IPS DF 19.7 (cell line): Measurements from ENCODE around the gene GSC.
"Not testable (repeated sequence)": the region's sequence is repeated elsewhere in the genome, so short reads cannot be mapped to it uniquely, and the experiment has no call there.

Experiments
- DNase-seq: peaks from one replicate; pipeline ENCODE4 v3.0.0-alpha.2; 2013; ENCODE audit warnings: low read depth, low spot score

GSC gene

GRCh38 chr14:94746131-94746530, 23.8 kb downstream of the GSC start:
- DNase-seq, result no peak

GRCh38 chr14:94738751-94739150, 31.2 kb downstream of the GSC start:
- no peak for DNase-seq

GRCh38 chr14:94738097-94738496, 31.8 kb downstream of the GSC start:
- DNase-seq, result no peak

GRCh38 chr14:94728950-94729349, 41.0 kb downstream of the GSC start:
- DNase-seq, result no peak

- not testable (repeated sequence) for DNase-seq
Observed at GRCh38 chr14:94728440-94728839, 41.5 kb downstream of the GSC start.

GRCh38 chr14:94726649-94727048, 43.3 kb downstream of the GSC start:
- not testable (repeated sequence) for DNase-seq

- DNase-seq, result no peak
Observed at GRCh38 chr14:94724993-94725392, 44.9 kb downstream of the GSC start.

- no peak for DNase-seq
Observed at GRCh38 chr14:94722397-94722796, 47.5 kb downstream of the GSC start.
